Dedifferentiated amniotic fluid mesenchymal stem cell (primary cell): ENCODE results near the gene RNF182.
"Not testable (repeated sequence)": the region's sequence is repeated elsewhere in the genome, so short reads cannot be mapped to it uniquely, and the experiment has no call there.

Experiments
- DNase-seq: peaks from one replicate; pipeline ENCODE4 v3.0.0-alpha.2; 2016; ENCODE audit errors: extremely low spot score

Gene RNF182

DNA sequence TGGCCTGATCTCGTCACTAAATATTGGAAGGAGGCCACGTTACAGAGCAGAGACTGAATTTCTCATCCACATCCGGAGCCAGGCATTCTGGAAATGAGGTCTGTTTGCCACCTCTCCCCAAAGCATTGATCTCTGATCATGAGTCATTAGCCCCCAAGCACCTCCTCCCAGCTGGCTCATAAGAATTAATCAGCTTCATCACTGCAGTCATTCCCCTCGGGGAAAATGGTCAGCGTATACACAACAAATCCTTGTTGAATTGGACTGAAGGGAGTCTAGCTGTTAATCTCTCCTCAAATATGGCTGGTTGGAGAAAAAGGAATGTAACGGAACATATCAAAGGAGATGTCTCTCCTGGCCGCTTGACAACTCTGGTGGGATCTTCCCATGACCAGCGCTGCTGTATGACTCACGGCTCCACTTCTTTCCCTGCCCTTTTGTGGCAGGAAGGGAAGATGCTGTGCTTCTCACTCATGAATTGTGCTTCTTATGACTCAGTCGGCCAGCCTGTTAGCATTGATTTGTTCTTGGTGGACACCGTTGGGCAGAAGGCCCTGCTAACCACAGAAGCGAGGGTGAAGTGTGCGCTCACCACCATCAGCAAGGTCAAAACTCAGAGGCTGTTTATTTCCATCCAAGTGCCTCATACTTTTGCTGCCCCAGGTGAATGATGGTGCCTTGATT, 76.7 kb downstream of the RNF182 start:
- DNase-seq: peak; percentile 85

DNA sequence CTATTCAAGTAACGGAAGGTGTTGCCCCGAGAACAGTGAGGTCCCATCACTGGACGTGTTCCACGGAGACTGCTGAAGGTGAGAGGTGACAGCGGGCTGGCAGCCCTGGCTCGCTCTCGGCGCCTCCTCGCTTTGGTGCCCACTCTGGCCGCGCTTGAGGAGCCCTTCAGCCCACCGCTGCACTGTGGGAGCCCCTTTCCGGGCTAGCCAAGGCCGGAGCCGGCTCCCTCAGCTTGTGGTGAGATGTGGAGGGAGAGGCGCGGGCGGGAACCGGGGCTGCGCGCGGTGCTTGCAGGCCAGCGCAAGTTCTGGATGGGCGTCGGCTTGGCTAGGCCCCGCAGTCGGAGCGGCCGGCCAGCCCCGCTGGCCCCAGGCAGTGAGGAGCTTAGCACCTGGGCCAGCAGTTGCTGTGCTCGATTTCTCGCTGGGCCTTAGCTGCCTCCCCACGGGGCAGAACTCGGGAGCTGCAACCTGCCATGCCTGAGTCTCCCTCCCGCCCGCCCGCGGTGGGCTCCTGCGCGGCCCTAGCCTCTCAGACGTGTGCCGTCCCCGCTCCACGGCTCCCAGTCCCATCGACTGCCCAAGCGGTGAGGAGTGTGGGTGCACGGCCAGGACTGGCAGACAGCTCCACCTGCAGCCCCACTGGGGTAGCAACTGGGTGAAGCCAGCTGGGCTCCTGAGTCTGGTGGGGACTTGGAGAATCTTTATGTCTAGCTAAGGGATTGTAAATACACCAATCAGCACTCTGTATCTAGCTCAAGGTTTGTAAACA, 77.6 kb downstream of the RNF182 start:
- DNase-seq: no peak

DNA sequence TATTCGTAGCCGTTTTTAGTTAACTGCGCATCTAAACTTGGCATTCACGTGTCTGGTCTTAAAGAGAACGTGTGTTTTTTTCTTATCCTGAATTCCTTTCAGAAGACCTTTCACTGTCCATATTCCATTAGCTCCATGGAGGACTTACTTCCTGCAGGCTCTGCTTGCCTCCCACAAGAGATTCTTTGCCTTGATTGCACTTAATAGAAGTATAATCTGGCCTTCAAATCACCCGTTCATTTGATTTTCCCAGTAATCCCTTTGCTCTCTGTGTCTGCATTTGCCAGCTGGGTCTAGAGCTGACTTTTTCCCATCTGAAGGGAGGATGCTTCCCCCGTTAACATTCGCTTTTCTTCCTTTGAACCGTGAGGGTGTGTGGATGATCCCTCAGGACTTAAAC, 79.5 kb downstream of the RNF182 start:
- DNase-seq: no peak

DNA sequence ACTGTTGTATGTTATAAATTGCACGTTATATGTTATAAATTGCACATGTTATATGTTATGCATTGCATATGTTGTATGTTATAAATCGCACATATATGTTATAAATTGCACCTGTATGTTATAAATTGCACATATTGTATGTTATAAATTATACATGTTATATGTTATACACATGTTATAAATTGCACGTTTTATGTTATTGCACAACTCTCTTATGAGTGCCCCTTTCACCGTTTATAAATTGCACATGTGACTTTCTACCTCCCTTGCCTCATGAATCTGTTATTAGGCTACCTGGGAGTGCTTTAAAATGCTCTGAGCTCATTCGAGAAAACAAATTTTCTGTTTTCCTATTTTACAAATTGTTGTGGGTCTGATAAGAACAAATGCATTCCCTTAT, 84.1 kb downstream of the RNF182 start:
- no peak for DNase-seq

DNA sequence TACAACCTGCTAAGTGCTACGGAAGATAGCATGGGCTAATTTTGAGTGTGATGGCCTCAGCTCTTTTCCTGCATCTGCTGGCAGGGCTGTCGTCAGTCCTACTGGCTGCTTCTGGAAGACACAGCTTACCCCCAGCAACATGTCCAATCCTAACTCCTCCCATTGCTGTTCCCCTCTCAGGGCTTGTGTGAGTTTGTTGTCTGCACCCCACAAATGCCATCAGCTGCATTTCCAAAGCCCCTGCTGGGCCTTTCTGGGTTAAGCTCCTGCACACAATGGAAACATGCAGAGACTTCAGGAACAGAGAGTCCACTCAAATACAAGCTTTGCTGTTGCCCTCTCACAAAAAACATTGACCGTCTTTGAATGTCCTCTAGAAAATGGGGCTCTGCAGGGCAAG, 84.7 kb downstream of the RNF182 start:
- no peak for DNase-seq

DNA sequence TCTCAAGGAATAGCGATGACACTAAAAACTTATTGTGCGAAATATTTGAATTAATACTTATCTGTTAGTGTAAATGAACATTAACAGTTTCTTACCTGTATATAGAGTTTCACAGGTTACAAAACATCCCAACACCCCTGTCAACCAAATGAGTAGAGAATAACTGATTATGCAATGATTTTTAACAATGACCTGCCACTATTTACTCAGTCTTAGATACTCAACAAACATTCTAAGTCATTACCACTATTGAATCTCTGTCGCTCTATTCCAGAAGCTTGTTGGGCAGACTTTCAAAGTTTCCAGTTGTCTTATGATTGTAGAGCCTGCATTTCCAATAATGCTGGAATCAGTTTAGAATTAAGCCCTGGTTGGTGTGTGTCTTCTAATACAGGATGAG, 85.5 kb downstream of the RNF182 start:
- no peak for DNase-seq

DNA sequence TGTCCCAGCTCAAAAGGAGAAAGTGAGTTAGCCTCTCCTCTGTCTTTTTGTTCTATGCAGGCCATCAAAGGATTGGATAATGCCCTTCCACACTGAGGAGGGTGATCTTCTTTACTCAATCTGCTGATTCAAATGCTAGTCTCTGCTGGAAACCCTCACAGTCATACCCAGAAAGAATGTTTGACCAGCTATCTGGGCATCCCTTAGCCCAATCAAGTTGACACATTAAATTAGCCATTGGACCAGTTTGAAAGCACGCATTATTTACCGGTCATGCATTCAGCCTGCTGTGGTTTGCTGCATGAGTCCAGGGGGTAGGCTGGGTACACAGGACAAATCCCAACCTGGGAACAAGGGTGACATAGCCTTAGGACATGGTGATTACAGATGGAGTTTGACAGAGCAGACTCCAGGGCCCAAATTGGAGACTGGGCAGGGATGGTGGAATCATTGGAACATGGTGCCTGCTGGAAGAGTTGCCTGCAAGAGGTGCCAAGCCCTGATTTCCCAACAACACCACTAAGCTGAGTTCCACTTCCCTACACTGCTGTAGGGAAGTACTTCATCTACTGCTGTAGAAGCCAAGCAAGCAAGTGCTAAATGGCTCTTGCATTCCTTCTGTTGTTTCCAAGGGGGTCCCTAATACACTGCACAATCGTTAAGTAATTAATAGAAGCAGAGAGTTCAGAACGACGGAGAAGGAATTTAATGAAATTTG, 87.7 kb downstream of the RNF182 start:
- no peak for DNase-seq

DNA sequence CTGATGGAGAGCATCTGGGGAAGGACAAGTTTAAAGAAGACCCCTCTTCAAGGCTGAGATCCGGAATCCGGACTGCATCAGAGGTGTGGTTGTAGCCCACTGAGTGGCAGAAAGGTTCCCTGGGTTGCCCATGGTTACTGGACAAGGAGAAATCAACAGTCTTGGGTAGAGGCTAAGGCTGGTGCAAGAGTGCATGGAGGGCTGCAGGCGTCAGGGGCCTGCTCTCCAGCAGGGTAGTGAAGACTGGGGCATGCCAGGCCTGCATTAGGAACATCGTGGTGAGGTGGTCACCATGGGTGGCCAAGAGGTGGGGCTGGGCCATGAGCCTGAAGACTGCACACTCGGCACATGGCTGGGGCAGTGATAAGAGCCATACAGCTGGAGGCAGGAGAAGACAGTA, 91.2 kb downstream of the RNF182 start:
- DNase-seq: no peak

DNA sequence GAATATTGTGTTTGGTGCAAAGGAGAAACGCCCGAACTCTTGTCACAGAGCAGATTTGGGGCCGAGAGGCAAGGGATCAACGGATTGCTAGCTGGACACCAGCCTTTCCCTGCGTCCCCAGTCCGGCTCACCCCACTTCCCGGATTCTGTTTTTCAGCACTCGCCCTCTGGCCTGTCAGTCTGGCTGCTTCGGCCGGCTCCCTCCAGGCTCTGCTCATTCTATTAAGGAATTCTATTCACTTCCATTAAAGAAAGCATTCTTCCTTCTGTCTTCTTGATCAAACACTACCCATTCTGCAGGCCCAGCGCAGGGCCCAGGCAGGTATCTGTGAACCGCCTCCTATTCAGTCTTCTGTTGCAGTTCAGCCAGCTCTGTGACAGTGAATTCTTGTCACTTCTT, 91.7 kb downstream of the RNF182 start:
- DNase-seq: no peak

DNA sequence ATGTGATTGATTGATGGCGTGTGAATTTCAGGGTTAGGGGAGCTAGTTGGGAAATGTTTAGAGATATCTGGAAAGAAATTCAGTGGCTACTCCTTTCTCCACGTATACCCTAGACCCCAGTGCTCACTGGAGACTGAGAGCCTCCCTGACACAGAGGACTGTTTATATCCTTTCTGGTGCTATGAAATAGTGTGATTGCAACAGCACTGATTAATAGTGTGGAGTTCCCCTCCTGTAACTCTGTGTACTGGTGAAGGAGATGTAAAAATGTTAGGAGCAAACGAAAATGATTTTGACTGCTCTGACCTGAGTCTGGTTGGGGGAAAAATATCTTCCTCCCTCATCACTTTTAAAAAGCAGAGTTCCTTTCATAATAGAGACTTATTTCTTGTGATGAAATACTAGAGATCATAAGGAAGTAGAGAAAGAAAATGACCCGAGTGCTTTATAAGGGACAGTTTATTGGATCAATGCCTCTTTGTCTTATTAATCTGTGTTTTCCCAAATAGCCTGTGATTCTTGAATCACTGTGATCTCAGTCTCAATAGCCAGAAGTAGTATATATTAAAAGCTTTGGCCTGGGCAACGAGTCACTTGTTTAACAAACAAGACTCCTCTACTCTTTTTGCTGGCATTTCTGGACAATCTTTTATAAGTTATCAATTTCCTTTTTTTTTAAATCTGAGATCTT, 92.3 kb downstream of the RNF182 start:
- no peak for DNase-seq

DNA sequence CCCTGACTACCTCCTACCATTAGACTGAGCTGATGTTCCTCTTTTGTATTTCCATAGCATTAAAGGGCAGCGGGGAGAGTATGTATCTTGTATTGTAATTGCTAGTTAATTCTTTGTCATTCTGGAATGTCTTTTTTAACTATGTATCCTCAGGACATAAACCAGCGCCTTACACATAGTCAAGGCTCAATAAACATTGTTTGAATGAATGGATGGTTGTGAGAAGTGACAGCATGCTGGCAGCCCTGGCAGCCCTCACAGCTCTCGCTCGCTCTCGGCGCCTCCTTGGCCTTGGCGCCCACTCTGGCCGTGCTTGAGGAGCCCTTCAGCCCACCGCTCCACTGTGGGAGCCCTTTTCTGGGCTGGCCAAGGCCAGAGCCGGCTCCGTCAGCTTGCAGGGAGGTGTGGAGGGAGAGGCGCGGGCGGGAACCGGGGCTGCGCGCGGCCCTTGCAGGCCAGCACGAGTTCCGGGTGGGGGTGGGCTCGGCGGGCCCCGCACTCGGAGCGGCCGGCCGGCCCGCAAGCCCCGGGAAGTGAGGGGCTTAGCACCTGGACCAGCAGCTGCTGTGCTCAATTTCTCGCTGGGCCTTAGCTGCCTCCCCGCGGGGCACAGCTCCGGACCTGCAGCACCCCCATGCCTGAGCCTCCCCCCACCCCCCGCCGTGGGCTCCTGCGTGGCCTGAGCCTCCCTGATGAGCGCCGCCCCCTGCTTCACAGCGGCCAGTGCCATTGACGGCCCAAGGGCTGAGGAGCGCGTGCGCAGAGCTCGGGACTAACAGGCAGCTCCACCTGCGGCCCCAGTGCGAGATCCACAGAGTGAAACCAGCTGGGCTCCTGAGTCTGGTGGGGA, 93.1 kb downstream of the RNF182 start:
- DNase-seq: no peak

DNA sequence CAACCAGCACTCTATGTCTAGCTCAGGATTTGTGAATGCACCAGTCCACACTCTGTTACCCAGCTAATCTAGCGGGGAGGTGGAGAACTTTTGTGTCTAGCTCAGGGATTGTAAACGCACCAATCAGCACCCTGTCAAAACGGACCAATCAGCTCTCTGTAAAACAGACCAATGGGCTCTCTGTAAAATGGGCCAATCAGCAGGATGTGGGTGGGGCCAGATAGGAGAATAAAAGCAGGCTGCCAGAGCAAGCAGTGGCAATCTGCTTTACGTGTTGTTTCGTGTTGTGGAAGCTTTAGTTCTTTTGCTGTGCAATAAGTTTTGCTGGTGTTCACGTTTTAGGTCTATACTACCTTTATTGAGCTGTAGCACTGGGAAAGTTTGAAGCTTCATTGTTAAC, 93.8 kb downstream of the RNF182 start:
- DNase-seq: not testable (repeated sequence)

DNA sequence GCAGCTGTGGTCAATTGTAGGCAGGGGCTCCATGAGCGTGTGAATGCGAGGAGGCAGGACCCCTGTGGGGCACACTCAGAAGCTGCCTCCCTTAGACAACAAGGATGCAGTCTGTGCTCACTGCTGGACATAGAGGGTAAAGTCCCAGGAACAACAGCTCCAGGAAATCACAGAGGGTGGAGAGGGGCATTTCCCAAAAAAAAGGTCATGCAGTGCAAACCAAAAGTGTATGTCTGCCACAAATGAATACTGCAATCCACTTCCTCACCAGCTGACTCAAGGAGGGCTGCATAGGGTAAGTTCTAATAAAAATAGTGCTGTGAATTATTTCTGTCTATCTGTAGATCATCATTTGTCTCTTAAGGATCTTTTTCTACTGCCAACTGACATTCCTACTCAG, 95.8 kb downstream of the RNF182 start:
- DNase-seq: no peak

DNA sequence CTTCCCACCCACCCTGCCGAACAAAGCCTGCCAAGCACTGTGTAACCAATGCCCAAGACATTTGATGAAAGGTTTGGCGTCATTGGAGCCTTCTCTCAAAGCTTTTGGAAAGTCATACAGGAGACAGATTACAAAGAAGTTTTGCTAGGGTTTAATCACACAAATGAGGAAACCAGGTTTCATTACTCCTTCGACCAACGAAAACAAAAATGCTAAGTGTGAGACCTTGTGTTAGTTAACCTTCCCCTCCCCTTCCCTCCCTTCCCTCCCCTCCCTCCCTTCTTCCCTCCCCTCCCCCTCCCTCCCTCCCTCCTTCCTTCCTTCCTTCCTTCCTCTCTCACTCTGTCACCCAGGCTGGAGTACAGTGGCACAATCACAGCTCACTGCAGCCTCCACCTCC, 96.7 kb downstream of the RNF182 start:
- no peak for DNase-seq

DNA sequence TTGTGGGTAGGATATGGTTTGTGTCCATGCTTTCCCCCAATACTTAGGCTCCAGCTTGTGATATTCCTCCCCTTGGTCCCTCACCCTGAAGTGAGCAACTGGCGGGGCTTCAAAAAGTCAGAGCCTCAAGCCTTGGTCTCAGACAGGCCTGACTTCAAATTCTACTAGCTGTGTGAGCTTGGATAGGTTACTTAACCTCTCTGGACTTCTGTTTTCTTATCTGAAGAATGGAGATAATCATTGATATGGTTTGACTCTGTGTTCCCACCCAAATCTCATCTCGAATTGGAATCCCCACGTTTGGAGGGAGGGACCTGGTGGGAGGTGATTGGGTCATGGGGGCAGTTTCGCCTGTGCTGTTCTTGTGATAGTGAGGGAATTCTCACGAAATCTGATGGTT, 97.9 kb downstream of the RNF182 start:
- DNase-seq: no peak

DNA sequence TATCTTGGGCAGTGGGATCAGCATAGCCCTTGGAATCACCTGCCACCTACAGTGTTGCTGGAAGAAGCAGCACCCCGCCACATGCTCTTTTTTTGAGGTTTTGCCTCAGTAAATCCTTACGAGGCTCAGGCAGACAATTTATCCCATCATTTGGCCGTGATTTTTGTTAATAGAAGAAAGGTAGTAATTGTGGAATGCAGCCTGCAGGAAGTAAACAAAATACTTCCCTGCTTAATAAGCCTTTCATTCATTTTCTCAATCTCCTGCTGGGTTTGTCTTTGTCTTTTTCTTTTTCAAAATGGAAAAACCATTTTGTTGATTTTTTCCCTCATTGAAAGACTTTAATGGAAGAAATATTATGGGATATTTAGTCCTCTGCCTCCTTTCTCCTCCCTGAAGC, 99.1 kb downstream of the RNF182 start:
- no peak for DNase-seq

DNA sequence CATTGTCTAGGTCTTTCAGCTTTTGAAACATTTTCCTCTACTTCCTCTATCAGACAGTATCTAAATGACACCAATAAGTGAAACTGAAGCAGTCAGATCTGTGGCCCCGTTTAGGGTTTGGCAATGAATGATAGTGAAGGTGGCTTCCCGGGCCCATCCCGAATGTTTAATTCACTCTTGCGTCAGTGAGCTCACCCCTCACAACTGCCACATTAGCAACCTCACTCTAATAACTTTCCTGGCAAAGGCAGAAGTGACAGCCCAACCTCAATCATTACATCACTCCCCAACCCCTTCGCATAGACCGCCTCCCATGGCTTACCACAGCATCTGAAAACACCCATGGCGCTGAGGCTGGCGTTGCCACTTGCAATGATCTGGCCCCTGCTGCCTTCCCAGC, 100.4 kb downstream of the RNF182 start:
- no peak for DNase-seq

DNA sequence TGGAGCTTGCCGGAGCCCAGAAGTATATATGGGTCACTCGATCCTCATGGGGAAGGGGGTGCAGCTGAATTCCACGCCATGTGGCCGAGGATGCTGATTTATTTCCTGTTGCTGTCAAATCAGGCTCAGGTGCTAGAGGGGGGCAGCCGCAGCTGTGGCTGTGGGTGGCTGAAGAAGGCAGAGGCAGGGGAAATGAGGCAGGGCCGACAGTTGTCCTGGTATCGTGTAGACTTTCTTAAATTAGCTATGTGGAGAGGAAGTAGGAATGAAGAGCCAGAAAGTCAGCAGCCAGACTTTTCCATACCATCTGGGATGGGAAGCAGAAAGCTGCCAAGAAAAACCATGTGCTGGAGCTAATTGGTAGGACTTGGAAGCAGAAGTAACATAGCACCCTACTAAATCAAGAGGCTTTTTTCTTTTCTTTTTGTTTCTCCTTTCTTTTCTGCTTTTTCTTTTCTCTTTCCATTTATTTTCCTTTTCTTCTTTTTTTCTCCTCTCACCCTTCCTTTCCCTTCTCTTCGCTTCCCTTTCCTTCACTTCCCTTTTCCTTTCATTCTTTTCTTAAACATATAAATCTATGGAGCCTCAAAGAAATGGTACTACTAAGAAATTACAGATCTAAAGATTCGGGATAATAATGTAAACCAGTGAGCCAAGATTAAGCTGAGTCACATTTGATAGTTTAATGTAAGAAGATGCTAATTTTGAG, 102.2 kb downstream of the RNF182 start:
- DNase-seq: peak; percentile 26

DNA sequence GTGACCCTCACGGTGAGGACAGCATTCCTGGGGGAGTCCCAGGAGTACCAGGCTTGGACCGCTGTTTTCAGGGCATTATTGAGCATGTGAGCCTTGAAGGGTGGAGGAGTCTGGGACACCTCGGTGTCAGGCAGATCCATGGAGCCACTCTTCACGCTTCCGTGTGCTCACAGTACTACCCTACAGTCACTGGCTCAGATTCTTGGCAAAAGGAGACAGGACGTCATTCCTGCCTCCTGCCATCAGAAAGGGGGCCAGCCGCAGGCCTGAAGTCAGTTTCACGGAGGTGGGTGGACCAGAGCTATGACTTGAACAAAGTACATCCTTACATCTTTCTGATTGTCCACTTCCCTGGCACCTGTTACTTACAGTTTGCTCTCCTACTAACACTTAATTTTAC, 103.9 kb downstream of the RNF182 start:
- no peak for DNase-seq

DNA sequence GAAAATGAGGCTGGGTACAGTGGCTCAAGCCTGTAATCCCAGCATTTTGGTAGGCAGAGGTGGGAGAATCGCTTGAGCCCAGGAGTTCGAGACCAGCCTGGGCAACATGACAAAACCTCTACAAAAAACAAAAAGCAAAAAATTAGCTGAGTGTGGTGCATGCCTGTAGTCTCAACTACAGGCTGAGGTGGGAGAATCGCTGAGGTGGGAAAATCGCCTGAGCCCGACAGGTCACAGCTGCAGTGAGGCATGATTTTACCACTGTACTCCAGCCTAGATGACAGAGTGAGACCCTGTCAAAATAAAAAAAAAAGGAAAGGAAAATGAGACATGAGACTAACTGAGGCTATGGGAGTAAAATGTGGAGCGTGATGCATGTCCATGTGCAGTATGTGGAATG, 104.9 kb downstream of the RNF182 start:
- DNase-seq: no peak
